Endodermal cell (in vitro differentiated cells): Measurements from ENCODE around the gene RASAL2. TPM values are rescaled to one million over a fixed set of nuclear protein-coding genes. Genes with fewer than 3 reads are reported as not detected.

Experiments
- DNase-seq: peaks from one replicate; pipeline ENCODE4 v3.0.0-alpha.2; 2017
- H3K27ac ChIP-seq: 2 replicates; pipeline ENCODE4 v1.5.1; 2013; ENCODE audit warnings: mild to moderate bottlenecking, low read depth, low read length, moderate library complexity
- H3K27me3 ChIP-seq: 2 replicates; pipeline ENCODE4 v1.6.1; 2013; ENCODE audit warnings: mild to moderate bottlenecking, low read length, moderate library complexity; ENCODE audit not compliant: insufficient read depth, control insufficient read depth, poor library complexity, severe bottlenecking
- H3K36me3 ChIP-seq: 2 replicates; pipeline ENCODE4 v1.7.0; 2013; ENCODE audit warnings: mild to moderate bottlenecking, low read length, moderate library complexity; ENCODE audit not compliant: control insufficient read depth, insufficient read depth
- H3K4me1 ChIP-seq: one replicate; pipeline ENCODE4 v1.7.0; 2013; ENCODE audit warnings: low read length; ENCODE audit not compliant: control insufficient read depth, insufficient read depth
- H3K4me3 ChIP-seq: 2 replicates; pipeline ENCODE4 v1.5.1; 2013; ENCODE audit warnings: mild to moderate bottlenecking, low read length, moderate library complexity
- H3K9ac ChIP-seq: 2 replicates; pipeline ENCODE4 v1.6.1; 2013; ENCODE audit warnings: mild to moderate bottlenecking, low read length, moderate library complexity; ENCODE audit not compliant: poor library complexity, severe bottlenecking; ENCODE audit errors: extremely low read depth
- H3K9me3 ChIP-seq: 2 replicates; pipeline ENCODE4 v1.6.1; 2013; ENCODE audit warnings: mild to moderate bottlenecking, low read length, moderate library complexity; ENCODE audit not compliant: control insufficient read depth
- H3K27ac Mint-ChIP-seq: 2 replicates; pipeline ENCODE4 v1.8.0; 2020; ENCODE audit warnings: mixed read lengths
- H3K27me3 Mint-ChIP-seq: 2 replicates; pipeline ENCODE4 v1.8.0; 2021; ENCODE audit warnings: mild to moderate bottlenecking, mixed read lengths; ENCODE audit not compliant: insufficient read depth
- H3K36me3 Mint-ChIP-seq: 2 replicates; pipeline ENCODE4 v1.8.0; 2020; ENCODE audit warnings: low read depth, mixed read lengths
- H3K4me1 Mint-ChIP-seq: 2 replicates; pipeline ENCODE4 v1.8.0; 2020; ENCODE audit warnings: mixed read lengths
- H3K4me3 Mint-ChIP-seq: 2 replicates; pipeline ENCODE4 v1.8.0; 2020; ENCODE audit warnings: mild to moderate bottlenecking, moderate library complexity, mixed read lengths
- H3K9me3 Mint-ChIP-seq: 2 replicates; pipeline ENCODE4 v1.8.0; 2020; ENCODE audit warnings: mild to moderate bottlenecking, mixed read lengths
- CTCF ChIP-seq: fragments of 200-600 bp; sonication (generic); conservative IDR thresholded peaks from 2 replicates; pipeline ENCODE4 v1.5.0; 2021; ENCODE audit warnings: antibody characterized with exemption, mild to moderate bottlenecking
- WGBS, 2 experiments: methylation state at CpG; one replicate each; pipeline versions ENCODE4 v1.1.5 to v1.1.7; 2013; ENCODE audit warnings: missing lambda C conversion rate in 2 of 2, mixed read lengths in 1 of 2; ENCODE audit not compliant: insufficient coverage in 1 of 2, insufficient read length in 1 of 2; 5-methylcytosine and 5-hydroxymethylcytosine counted together
- total RNA-seq, 2 donors: library from RNA; stranded (reverse); fragmentation: NEBNext Ultra II Directional in 1 of 2; extraction: Animal tissue kit (Norgen Biotek cat#: 25700) in 1 of 2; gene quantifications; 2 replicates in 1 of 2; 3 replicates in 1 of 2; pipeline ENCODE4 v1.2.1, GENCODE V29; 2021

RASAL2 gene
- total RNA-seq, 2 donors from 2014 or later, result 21.8 to 22.1 TPM

GRCh38 chr1:178126261-178126660 is 32.4 kb downstream of the RASAL2 start:
- H3K9me3 Mint-ChIP-seq, result no peaks in the 10 kb centered on the region
- Histone ChIP-seq H3K9me3 (no peaks in the 10 kb centered on the region), H3K4me3 (no peak overlapping the region), H3K4me1 (no peaks in the 10 kb centered on the region), H3K27ac (no peak overlapping the region), H3K36me3 (no peaks in the 10 kb centered on the region), H3K27me3 (no peaks in the 10 kb centered on the region), H3K9ac (no peak overlapping the region)
- no peaks in the 10 kb centered on the region for H3K27me3 Mint-ChIP-seq
- H3K4me1 Mint-ChIP-seq, result no peaks in the 10 kb centered on the region
- H3K4me3 Mint-ChIP-seq, result no peak overlapping the region
- TF ChIP-seq CTCF, result no peak
- H3K36me3 Mint-ChIP-seq, result no peaks in the 10 kb centered on the region
- H3K27ac Mint-ChIP-seq, result no peak overlapping the region
- no peak for DNase-seq

- DNase-seq, result no peak
- no peaks in the 10 kb centered on the region for H3K27me3 ChIP-seq
- no peak for TF ChIP-seq CTCF
- H3K4me3 ChIP-seq, result no peak overlapping the region
- WGBS, 2 experiments, result 88 to 89% methylated on average over 1 of the region's 1 CpG
- H3K9ac ChIP-seq, result no peak overlapping the region
- H3K27ac ChIP-seq, result no peak overlapping the region
- Mint-ChIP-seq H3K4me1 (no peaks in the 10 kb centered on the region), H3K36me3 (no peaks in the 10 kb centered on the region), H3K9me3 (no peaks in the 10 kb centered on the region), H3K4me3 (no peak overlapping the region), H3K27ac (peak overlapping the region; percentile 35), H3K27me3 (no peaks in the 10 kb centered on the region)
- H3K9me3 ChIP-seq, result no peaks in the 10 kb centered on the region
- no peaks in the 10 kb centered on the region for H3K36me3 ChIP-seq
- H3K4me1 ChIP-seq, result no peaks in the 10 kb centered on the region
Observed at GRCh38 chr1:178126741-178127185, 32.9 kb downstream of the RASAL2 start.

GRCh38 chr1:178127482-178128191 is 33.7 kb downstream of the RASAL2 start:
- no peak overlapping the region for H3K27ac Mint-ChIP-seq
- Histone ChIP-seq H3K4me3 (no peak overlapping the region), H3K27me3 (no peaks in the 10 kb centered on the region), H3K27ac (no peak overlapping the region), H3K9ac (no peak overlapping the region), H3K36me3 (no peaks in the 10 kb centered on the region), H3K4me1 (no peaks in the 10 kb centered on the region), H3K9me3 (no peaks in the 10 kb centered on the region)
- H3K4me3 Mint-ChIP-seq, result no peak overlapping the region
- H3K27me3 Mint-ChIP-seq, result no peaks in the 10 kb centered on the region
- DNase-seq, result no peak
- WGBS, 2 experiments, result 85% methylated on average over 2 of the region's 2 CpGs; no CpG with 5 or more reads in 1 of the 2 experiments
- no peaks in the 10 kb centered on the region for H3K4me1 Mint-ChIP-seq
- H3K9me3 Mint-ChIP-seq, result no peaks in the 10 kb centered on the region
- TF ChIP-seq CTCF, result no peak
- no peaks in the 10 kb centered on the region for H3K36me3 Mint-ChIP-seq
